HG02840 (cell line): ENCODE results near the gene KANSL2.

Source experiments
- ATAC-seq: cut with Tn5 transposase; IDR thresholded peaks from one replicate; pipeline ENCODE4 v1.9.1; 2021; ENCODE audit warnings: mild to moderate bottlenecking, moderate library complexity, moderate number of reproducible peaks; ENCODE audit not compliant: unreplicated experiment, low FRiP score

Gene KANSL2

DNA sequence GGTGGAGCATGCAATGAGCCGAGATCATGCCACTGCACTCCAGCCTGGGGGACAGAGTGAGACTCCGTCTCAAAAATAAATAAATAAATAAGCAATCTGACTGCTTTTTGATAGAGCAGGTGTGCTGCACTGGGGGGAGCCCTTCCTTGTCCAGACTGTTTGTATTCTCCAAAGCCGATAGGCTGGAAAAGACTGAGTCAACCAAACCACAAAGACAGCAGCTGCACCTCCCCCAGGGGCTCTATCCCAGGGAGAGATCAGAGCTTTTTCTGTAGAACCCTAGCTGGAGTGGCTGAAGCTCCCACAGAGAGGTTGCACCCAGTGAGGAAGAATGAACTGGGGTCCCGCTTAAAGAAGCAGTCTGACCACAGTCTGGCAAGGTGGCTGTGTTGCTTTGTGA lies 66.4 kb downstream of the KANSL2 start:
- ATAC-seq: no peak

GRCh38 chr12:48613321-48613720 lies 68.7 kb downstream of the KANSL2 start:
- ATAC-seq: no peak
